Neural progenitor cell (in vitro differentiated cells): ENCODE data around the gene TMEM131L.

Experiments used
- EZH2 ChIP-seq: fragments of 200-600 bp; sonication (generic); IDR thresholded peaks from 2 replicates; pipeline ENCODE4 v1.6.1; 2017; ENCODE audit warnings: antibody characterized with exemption, mild to moderate bottlenecking, moderate library complexity
- EZH2phosphoT487 ChIP-seq: fragments of 200-600 bp; sonication (generic); IDR thresholded peaks from 2 replicates; pipeline ENCODE4 v1.6.1; 2017; ENCODE audit warnings: antibody characterized with exemption
- TF ChIP-seq, protein P1 (sequence below): fragments of 200-600 bp; sonication (generic); IDR thresholded peaks from 2 replicates; pipeline ENCODE4 v1.5.1; 2017; ENCODE audit warnings: antibody characterized with exemption, mild to moderate bottlenecking

DNA sequence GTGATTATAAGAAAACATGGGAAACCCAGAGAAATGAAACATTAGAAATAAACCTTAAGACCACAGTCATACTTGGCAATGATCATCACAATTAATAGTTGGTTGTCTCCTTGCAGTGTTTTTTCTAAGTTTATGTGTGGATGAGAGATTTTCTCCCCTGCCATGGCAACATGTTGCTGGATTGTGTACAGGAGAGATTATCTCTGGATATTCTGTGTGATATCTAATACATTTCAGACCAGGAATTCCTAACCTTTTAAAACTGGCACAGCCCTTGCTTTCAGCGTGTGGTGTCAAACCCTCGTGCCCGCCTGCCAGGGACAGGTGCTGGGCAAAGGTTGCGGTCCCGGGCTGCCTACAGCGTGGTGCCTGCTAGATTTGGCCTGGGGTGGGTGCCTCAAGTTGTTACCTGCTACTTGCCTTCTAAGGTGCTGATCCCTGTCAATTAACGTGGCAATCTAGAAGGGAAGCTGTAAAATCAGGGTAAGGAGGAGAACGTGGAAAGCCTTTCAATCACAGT, 100.5 kb downstream of the TMEM131L start:
- TF ChIP-seq, protein P1, sequence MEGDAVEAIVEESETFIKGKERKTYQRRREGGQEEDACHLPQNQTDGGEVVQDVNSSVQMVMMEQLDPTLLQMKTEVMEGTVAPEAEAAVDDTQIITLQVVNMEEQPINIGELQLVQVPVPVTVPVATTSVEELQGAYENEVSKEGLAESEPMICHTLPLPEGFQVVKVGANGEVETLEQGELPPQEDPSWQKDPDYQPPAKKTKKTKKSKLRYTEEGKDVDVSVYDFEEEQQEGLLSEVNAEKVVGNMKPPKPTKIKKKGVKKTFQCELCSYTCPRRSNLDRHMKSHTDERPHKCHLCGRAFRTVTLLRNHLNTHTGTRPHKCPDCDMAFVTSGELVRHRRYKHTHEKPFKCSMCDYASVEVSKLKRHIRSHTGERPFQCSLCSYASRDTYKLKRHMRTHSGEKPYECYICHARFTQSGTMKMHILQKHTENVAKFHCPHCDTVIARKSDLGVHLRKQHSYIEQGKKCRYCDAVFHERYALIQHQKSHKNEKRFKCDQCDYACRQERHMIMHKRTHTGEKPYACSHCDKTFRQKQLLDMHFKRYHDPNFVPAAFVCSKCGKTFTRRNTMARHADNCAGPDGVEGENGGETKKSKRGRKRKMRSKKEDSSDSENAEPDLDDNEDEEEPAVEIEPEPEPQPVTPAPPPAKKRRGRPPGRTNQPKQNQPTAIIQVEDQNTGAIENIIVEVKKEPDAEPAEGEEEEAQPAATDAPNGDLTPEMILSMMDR = no peak
- no peak for TF ChIP-seq EZH2
- no peak for TF ChIP-seq EZH2phosphoT487
